ENCODE results near the gene RAP2A. TPM values are rescaled to one million over a fixed set of nuclear protein-coding genes. Genes with fewer than 3 reads are reported as not detected.

Gene RAP2A
- total RNA-seq, 1 experiment from 2014 or later: 33.4 TPM

GRCh38 chr13:97459215-97459777 is 25.3 kb downstream of the RAP2A start:
- DNase-seq (ENCODE audit: unreplicated experiment): no peak
- Mint-ChIP-seq H3K36me3 (ENCODE audit: insufficient read depth, unreplicated experiment) (no peaks in the 10 kb centered on the region), H3K9me3 (ENCODE audit: unreplicated experiment) (no peaks in the 10 kb centered on the region), H3K4me3 (ENCODE audit: unreplicated experiment) (no peak overlapping the region), H3K4me1 (ENCODE audit: insufficient read depth, unreplicated experiment) (peaks cover 6% of the 10 kb centered on the region), H3K27ac (ENCODE audit: low read depth, unreplicated experiment) (no peak overlapping the region), H3K27me3 (ENCODE audit: insufficient read depth, unreplicated experiment) (no peaks in the 10 kb centered on the region)
- ChIA-PET POLR2A (interaction anchor here (0.8 to 0.9 kb wide), 2 partner anchors 20 to 23 kb away, joined by 3 read pairs; no protein-coding TSS in a partner anchor), CTCF (interaction anchor here (0.6 to 1.8 kb wide), 3 partner anchors 11 to 92 kb away, joined by 3 to 7 read pairs (median 5); no protein-coding TSS in a partner anchor)
- BruUV-seq (replicated peaks): no TSS peak
- TF ChIP-seq, protein P1, sequence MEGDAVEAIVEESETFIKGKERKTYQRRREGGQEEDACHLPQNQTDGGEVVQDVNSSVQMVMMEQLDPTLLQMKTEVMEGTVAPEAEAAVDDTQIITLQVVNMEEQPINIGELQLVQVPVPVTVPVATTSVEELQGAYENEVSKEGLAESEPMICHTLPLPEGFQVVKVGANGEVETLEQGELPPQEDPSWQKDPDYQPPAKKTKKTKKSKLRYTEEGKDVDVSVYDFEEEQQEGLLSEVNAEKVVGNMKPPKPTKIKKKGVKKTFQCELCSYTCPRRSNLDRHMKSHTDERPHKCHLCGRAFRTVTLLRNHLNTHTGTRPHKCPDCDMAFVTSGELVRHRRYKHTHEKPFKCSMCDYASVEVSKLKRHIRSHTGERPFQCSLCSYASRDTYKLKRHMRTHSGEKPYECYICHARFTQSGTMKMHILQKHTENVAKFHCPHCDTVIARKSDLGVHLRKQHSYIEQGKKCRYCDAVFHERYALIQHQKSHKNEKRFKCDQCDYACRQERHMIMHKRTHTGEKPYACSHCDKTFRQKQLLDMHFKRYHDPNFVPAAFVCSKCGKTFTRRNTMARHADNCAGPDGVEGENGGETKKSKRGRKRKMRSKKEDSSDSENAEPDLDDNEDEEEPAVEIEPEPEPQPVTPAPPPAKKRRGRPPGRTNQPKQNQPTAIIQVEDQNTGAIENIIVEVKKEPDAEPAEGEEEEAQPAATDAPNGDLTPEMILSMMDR (IDR thresholded peaks at IDR 0.05; ENCODE audit: unreplicated experiment): no peak
- intact Hi-C loops (cut with micrococcal nuclease): no loop called here

DNA sequence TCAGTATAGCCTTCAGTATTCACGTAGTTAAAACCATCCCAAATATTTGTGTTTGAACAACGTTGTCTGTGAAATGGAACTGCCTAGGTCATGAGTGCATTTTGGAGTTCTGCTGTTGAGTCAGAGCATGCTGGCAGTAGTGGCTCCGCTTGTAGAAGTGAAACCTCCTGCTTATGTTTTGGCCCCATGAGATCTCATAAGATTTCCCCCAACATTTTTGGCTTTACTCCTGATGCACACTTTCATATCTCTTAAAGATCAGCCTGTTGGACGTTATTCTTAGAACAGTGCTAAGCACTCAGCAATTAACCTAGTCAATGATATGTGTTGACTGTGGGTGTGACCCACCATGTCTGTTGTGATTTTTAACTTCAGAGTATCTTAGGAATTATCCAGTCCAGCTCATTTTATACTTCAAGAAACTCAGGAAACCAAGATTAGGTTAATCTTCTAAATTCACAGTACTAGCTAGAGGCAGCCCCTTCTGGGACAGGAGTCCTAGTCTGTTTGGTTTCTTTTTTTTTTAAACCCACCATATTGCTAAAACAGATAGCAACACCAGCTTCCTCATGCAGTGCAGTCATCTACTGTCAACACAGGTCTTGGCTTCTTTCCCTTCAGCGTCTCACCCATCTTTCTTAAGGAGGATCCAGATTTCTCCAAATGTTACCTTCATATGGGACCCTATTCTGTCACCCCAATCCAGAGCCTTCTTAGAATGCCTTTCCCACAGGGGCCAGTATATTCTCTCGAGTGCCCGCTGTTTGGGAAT is 26.2 kb downstream of the RAP2A start:
- ChIA-PET CTCF (interaction anchor here (0.6 to 1.8 kb wide), 5 partner anchors 12 to 93 kb away, joined by 3 to 7 read pairs (median 3); no protein-coding TSS in a partner anchor), POLR2A (interaction anchor here (0.5 kb wide), 1 partner anchor 128 kb away, joined by 3 read pairs; no protein-coding TSS in a partner anchor)
- H3K27me3 Mint-ChIP-seq (ENCODE audit: insufficient read depth, unreplicated experiment): no peaks in the 10 kb centered on the region
- H3K4me3 Mint-ChIP-seq (ENCODE audit: unreplicated experiment): no peak overlapping the region
- DNase-seq (ENCODE audit: unreplicated experiment): no peak
- peaks cover 6% of the 10 kb centered on the region for H3K4me1 Mint-ChIP-seq (ENCODE audit: insufficient read depth, unreplicated experiment)
- H3K36me3 Mint-ChIP-seq (ENCODE audit: insufficient read depth, unreplicated experiment): no peaks in the 10 kb centered on the region
- no peak overlapping the region for H3K27ac Mint-ChIP-seq (ENCODE audit: low read depth, unreplicated experiment)
- TF ChIP-seq, protein P1 (IDR thresholded peaks at IDR 0.05; ENCODE audit: unreplicated experiment): no peak
- H3K9me3 Mint-ChIP-seq (ENCODE audit: unreplicated experiment): no peaks in the 10 kb centered on the region
- intact Hi-C loops (cut with micrococcal nuclease): no loop called here
- BruUV-seq (replicated peaks): no TSS peak

DNA sequence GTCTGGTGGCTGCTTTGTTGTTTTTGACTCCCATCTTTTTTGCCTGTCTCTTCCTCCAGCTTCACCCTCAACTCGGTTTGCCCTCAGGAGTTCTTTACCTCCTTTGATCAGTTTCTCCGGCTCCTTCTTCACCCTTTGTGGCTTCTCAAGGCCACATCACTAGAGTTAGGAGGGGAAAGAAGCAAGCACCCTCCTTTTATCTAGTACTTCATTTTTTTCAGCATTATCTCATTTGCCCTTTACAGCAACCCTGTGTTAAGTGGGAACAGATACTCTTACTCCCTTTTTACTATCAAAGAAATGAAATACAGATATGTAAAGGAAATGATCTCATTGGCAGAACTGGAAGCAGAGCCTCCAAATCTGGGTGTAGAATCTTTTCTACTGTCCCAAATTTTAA is 26.9 kb downstream of the RAP2A start:
- Mint-ChIP-seq H3K27me3 (ENCODE audit: insufficient read depth, unreplicated experiment) (no peaks in the 10 kb centered on the region), H3K27ac (ENCODE audit: low read depth, unreplicated experiment) (no peak overlapping the region), H3K4me1 (ENCODE audit: insufficient read depth, unreplicated experiment) (peaks cover 6% of the 10 kb centered on the region), H3K36me3 (ENCODE audit: insufficient read depth, unreplicated experiment) (no peaks in the 10 kb centered on the region), H3K9me3 (ENCODE audit: unreplicated experiment) (no peaks in the 10 kb centered on the region), H3K4me3 (ENCODE audit: unreplicated experiment) (no peak overlapping the region)
- no peak for DNase-seq (ENCODE audit: unreplicated experiment)
- CTCF ChIA-PET: no interaction called here
- intact Hi-C loops (cut with micrococcal nuclease): no loop called here
- POLR2A ChIA-PET: no interaction called here
- TF ChIP-seq, protein P1 (IDR thresholded peaks at IDR 0.05; ENCODE audit: unreplicated experiment): no peak
- no TSS peak for BruUV-seq (replicated peaks)

- H3K4me1 Mint-ChIP-seq (ENCODE audit: insufficient read depth, unreplicated experiment): peaks cover 6% of the 10 kb centered on the region
- CTCF ChIA-PET: interaction anchor here (1.7 kb wide), 1 partner anchor 8 kb away, joined by 6 read pairs; no protein-coding TSS in a partner anchor
Measured at GRCh38 chr13:97464561-97464960, 30.6 kb downstream of the RAP2A start.

More at GRCh38 chr13:97464561-97464960, 30.6 kb downstream of the RAP2A start:
- TF ChIP-seq, protein P1 (IDR thresholded peaks at IDR 0.05; ENCODE audit: unreplicated experiment): no peak
- intact Hi-C loops (cut with micrococcal nuclease): no loop called here
- Mint-ChIP-seq H3K4me3 (ENCODE audit: unreplicated experiment) (no peak overlapping the region), H3K27ac (ENCODE audit: low read depth, unreplicated experiment) (no peak overlapping the region), H3K9me3 (ENCODE audit: unreplicated experiment) (no peaks in the 10 kb centered on the region), H3K27me3 (ENCODE audit: insufficient read depth, unreplicated experiment) (no peaks in the 10 kb centered on the region), H3K36me3 (ENCODE audit: insufficient read depth, unreplicated experiment) (no peaks in the 10 kb centered on the region)
- no TSS peak for BruUV-seq (replicated peaks)
- DNase-seq (ENCODE audit: unreplicated experiment): no peak
- POLR2A ChIA-PET: interaction anchor here (2.3 kb wide), 1 partner anchor 31 kb away, joined by 8 read pairs; the partner anchor contains the start of gene RAP2A
